HEK293 (cell line): ENCODE results near the gene MOV10L1.

ENCODE experiments used
- EGR2 ChIP-seq: fragments of 450-650 bp; formaldehyde crosslinking; IDR thresholded peaks from 2 replicates; pipeline ENCODE4 v1.5.1; 2016; ENCODE audit warnings: low read depth, missing biosample characterization, missing genetic modification characterization
- GFI1B ChIP-seq: fragments of 450-650 bp; formaldehyde crosslinking; IDR thresholded peaks from 2 replicates; pipeline ENCODE4 v1.5.1; 2016; ENCODE audit warnings: missing biosample characterization, missing genetic modification characterization
- GLI2 ChIP-seq: fragments of 450-650 bp; formaldehyde crosslinking; IDR thresholded peaks from 2 replicates; pipeline ENCODE4; 2017; ENCODE audit warnings: missing biosample characterization, missing genetic modification characterization, low read depth, borderline replicate concordance
- GLIS1 ChIP-seq: fragments of 450-650 bp; formaldehyde crosslinking; IDR thresholded peaks from 2 replicates; pipeline ENCODE4 v1.5.1; 2016; ENCODE audit warnings: missing biosample characterization, missing genetic modification characterization
- GLIS2 ChIP-seq: fragments of 450-650 bp; formaldehyde crosslinking; IDR thresholded peaks from 2 replicates; pipeline ENCODE4 v1.5.1; 2016; ENCODE audit warnings: missing biosample characterization, missing genetic modification characterization
- IKZF3 ChIP-seq: fragments of 450-650 bp; IDR thresholded peaks from 2 replicates; pipeline ENCODE4 v1.5.0; 2018; ENCODE audit warnings: missing biosample characterization, mild to moderate bottlenecking, missing genetic modification characterization, moderate library complexity
- KLF17 ChIP-seq: fragments of 450-650 bp; formaldehyde crosslinking; IDR thresholded peaks from 2 replicates; pipeline ENCODE4 v1.5.1; 2016; ENCODE audit warnings: missing biosample characterization, missing genetic modification characterization
- KLF8 ChIP-seq: fragments of 450-650 bp; formaldehyde crosslinking; IDR thresholded peaks from 2 replicates; pipeline ENCODE4 v1.5.1; 2016; ENCODE audit warnings: missing biosample characterization, missing genetic modification characterization
- PBX3 ChIP-seq: sonication (generic); formaldehyde crosslinking; IDR thresholded peaks from 2 replicates; pipeline ENCODE4 v1.8.1; 2022; ENCODE audit warnings: mild to moderate bottlenecking, moderate library complexity, missing genetic modification reagents
- YY2 ChIP-seq: fragments of 450-650 bp; formaldehyde crosslinking; IDR thresholded peaks from 2 replicates; pipeline ENCODE4 v1.5.1; 2016; ENCODE audit warnings: missing biosample characterization, missing genetic modification characterization
- ZBTB11 ChIP-seq: fragments of 450-650 bp; formaldehyde crosslinking; conservative IDR thresholded peaks from 2 replicates; pipeline ENCODE4 v1.5.1; 2016; ENCODE audit warnings: low read depth, missing biosample characterization, missing genetic modification characterization
- ZBTB26 ChIP-seq: fragments of 450-650 bp; formaldehyde crosslinking; optimal IDR thresholded peaks from 2 replicates; pipeline ENCODE3; 2016; ENCODE audit warnings: missing biosample characterization, mild to moderate bottlenecking, missing genetic modification characterization
- ZBTB6 ChIP-seq: fragments of 450-650 bp; formaldehyde crosslinking; IDR thresholded peaks from 2 replicates; pipeline ENCODE4 v1.5.1; 2017; ENCODE audit warnings: missing biosample characterization, missing genetic modification characterization
- ZNF10 ChIP-seq: fragments of 450-650 bp; formaldehyde crosslinking; IDR thresholded peaks from 2 replicates; pipeline ENCODE4 v1.5.1; 2017; ENCODE audit warnings: missing biosample characterization, missing genetic modification characterization
- ZNF112 ChIP-seq: fragments of 450-650 bp; formaldehyde crosslinking; IDR thresholded peaks from 2 replicates; pipeline ENCODE4 v1.5.0; 2017; ENCODE audit warnings: missing biosample characterization, missing genetic modification characterization
- ZNF114 ChIP-seq: fragments of 450-650 bp; formaldehyde crosslinking; IDR thresholded peaks from 2 replicates; pipeline ENCODE4 v1.5.0; 2017; ENCODE audit warnings: missing biosample characterization, missing genetic modification characterization
- ZNF239 ChIP-seq: fragments of 450-650 bp; formaldehyde crosslinking; IDR thresholded peaks from 2 replicates; pipeline ENCODE4 v1.5.1; 2016; ENCODE audit warnings: missing biosample characterization, missing genetic modification characterization
- ZNF335 ChIP-seq: fragments of 450-650 bp; formaldehyde crosslinking; conservative IDR thresholded peaks from 2 replicates; pipeline ENCODE4 v1.5.1; 2016; ENCODE audit warnings: missing biosample characterization, missing genetic modification characterization
- ZNF37A ChIP-seq: fragments of 450-650 bp; IDR thresholded peaks from 2 replicates; pipeline ENCODE4 v1.5.1; 2018; ENCODE audit warnings: missing biosample characterization, missing genetic modification characterization
- ZNF423 ChIP-seq: fragments of 450-650 bp; formaldehyde crosslinking; IDR thresholded peaks from 2 replicates; pipeline ENCODE4 v1.5.1; 2016; ENCODE audit warnings: missing biosample characterization, missing genetic modification characterization
- ZNF529 ChIP-seq: fragments of 450-650 bp; formaldehyde crosslinking; IDR thresholded peaks from 2 replicates; pipeline ENCODE4 v1.5.1; 2017; ENCODE audit warnings: missing genetic modification characterization, missing biosample characterization; ENCODE audit not compliant: insufficient replicate concordance
- ZNF530 ChIP-seq: fragments of 450-650 bp; formaldehyde crosslinking; IDR thresholded peaks from 2 replicates; pipeline ENCODE4 v1.5.1; 2016; ENCODE audit warnings: low read depth, missing biosample characterization, missing genetic modification characterization
- ZNF544 ChIP-seq: fragments of 450-650 bp; formaldehyde crosslinking; IDR thresholded peaks from 2 replicates; pipeline ENCODE4 v1.5.0; 2017; ENCODE audit warnings: missing biosample characterization, missing genetic modification characterization
- ZNF548 ChIP-seq: fragments of 450-650 bp; formaldehyde crosslinking; IDR thresholded peaks from 2 replicates; pipeline ENCODE4 v1.5.1; 2016; ENCODE audit warnings: missing biosample characterization, missing genetic modification characterization
- ZNF558 ChIP-seq: fragments of 450-650 bp; formaldehyde crosslinking; IDR thresholded peaks from 2 replicates; pipeline ENCODE4 v1.5.1; 2016; ENCODE audit warnings: missing biosample characterization, missing genetic modification characterization
- ZNF670 ChIP-seq: fragments of 450-650 bp; formaldehyde crosslinking; IDR thresholded peaks from 2 replicates; pipeline ENCODE4 v1.5.1; 2016; ENCODE audit warnings: missing biosample characterization, missing genetic modification characterization, low read depth
- ZNF747 ChIP-seq: fragments of 450-650 bp; formaldehyde crosslinking; IDR thresholded peaks from 2 replicates; pipeline ENCODE4 v1.5.1; 2016; ENCODE audit warnings: missing biosample characterization, missing genetic modification characterization
- ZNF776 ChIP-seq: fragments of 450-650 bp; formaldehyde crosslinking; IDR thresholded peaks from 2 replicates; pipeline ENCODE4 v1.5.0; 2017; ENCODE audit warnings: missing biosample characterization, missing genetic modification characterization, borderline replicate concordance
- ZNF830 ChIP-seq: fragments of 450-650 bp; IDR thresholded peaks from 2 replicates; pipeline ENCODE4 v1.5.0; 2018; ENCODE audit warnings: missing biosample characterization, missing genetic modification characterization, low read depth, mild to moderate bottlenecking, moderate library complexity
- ZSCAN18 ChIP-seq: fragments of 450-650 bp; formaldehyde crosslinking; IDR thresholded peaks from 2 replicates; pipeline ENCODE4 v1.5.1; 2016; ENCODE audit warnings: missing biosample characterization, missing genetic modification characterization
- ZSCAN23 ChIP-seq: fragments of 450-650 bp; formaldehyde crosslinking; IDR thresholded peaks from 2 replicates; pipeline ENCODE4 v1.5.1; 2016; ENCODE audit warnings: missing biosample characterization, missing genetic modification characterization
- ZSCAN30 ChIP-seq: fragments of 450-650 bp; IDR thresholded peaks from 2 replicates; pipeline ENCODE4 v1.5.1; 2018; ENCODE audit warnings: missing biosample characterization, mild to moderate bottlenecking, missing genetic modification characterization, moderate library complexity

Gene MOV10L1

GRCh38 chr22:50200461-50201190 is 110.8 kb downstream of the MOV10L1 start, which contains the start of gene SELENOO (continued):
- TF ChIP-seq ZNF558 (tag by site-specific recombination), result no peak
- TF ChIP-seq ZNF10 (tag by site-specific recombination), result no peak
- no peak for TF ChIP-seq ZBTB11 (tag by site-specific recombination)
- TF ChIP-seq ZNF529, result no peak
- no peak for TF ChIP-seq ZBTB6 (tag by site-specific recombination)
- TF ChIP-seq GLIS1 (tag by site-specific recombination), result peak; percentile 37; the same call in 1 of the 2 replicates
- no peak for TF ChIP-seq PBX3 (CRISPR knock-in tag)
- TF ChIP-seq ZBTB26 (tag by site-specific recombination), result peak; percentile 76
- no peak for TF ChIP-seq ZNF114 (tag by site-specific recombination)
- no peak for TF ChIP-seq ZNF544 (tag by site-specific recombination)
- TF ChIP-seq IKZF3 (tag by site-specific recombination), result no peak
- no peak for TF ChIP-seq ZNF112 (tag by site-specific recombination)
- TF ChIP-seq ZNF530 (tag by site-specific recombination), result no peak
- peak; percentile 60 for TF ChIP-seq KLF8
- no peak for TF ChIP-seq ZNF548 (tag by site-specific recombination)
- 0 out of 2 replicates have a peak, but pooled peaks have one; percentile 13 for TF ChIP-seq YY2 (tag by site-specific recombination)
- peak; percentile 61; the same call in 1 of the 2 replicates for TF ChIP-seq ZNF423 (tag by site-specific recombination)
- 0 out of 2 replicates have a peak, but pooled peaks have one; percentile 7 for TF ChIP-seq ZNF335 (tag by site-specific recombination)
- TF ChIP-seq ZNF670 (tag by site-specific recombination), result no peak
- 0 out of 2 replicates have a peak, but pooled peaks have one; percentile 53 for TF ChIP-seq ZSCAN30
- no peak for TF ChIP-seq ZNF37A
- no peak for TF ChIP-seq KLF17 (tag by site-specific recombination)
- peak; percentile 48; the same call in 1 of the 2 replicates for TF ChIP-seq GLIS2
- TF ChIP-seq ZNF239 (tag by site-specific recombination), result no peak
- TF ChIP-seq ZSCAN18 (tag by site-specific recombination), result no peak
- no peak for TF ChIP-seq GFI1B
- no peak for TF ChIP-seq ZNF776 (tag by site-specific recombination)
- no peak for TF ChIP-seq ZNF830 (tag by site-specific recombination)
- TF ChIP-seq EGR2 (tag by site-specific recombination), result peak; percentile 32; the same call in 1 of the 2 replicates
- TF ChIP-seq GLI2 (tag by site-specific recombination), result no peak
- no peak for TF ChIP-seq ZSCAN23 (tag by site-specific recombination)
- no peak for TF ChIP-seq ZNF747 (tag by site-specific recombination)
